ENCODE data around the gene CARD11. TPM values are rescaled to one million over a fixed set of nuclear protein-coding genes. Genes with fewer than 3 reads are reported as not detected.

Gene CARD11
- total and polyA plus RNA-seq, 2 experiments from 2014 or later: 0.15 TPM; not detected in 1

GRCh38 chr7:2947058-2947780, 96.4 kb downstream of the CARD11 start:
- TF ChIP-seq CTCF (IDR thresholded peaks at IDR 0.05; ENCODE audit: low read depth, low read length): no peak
- no peaks in the 10 kb centered on the region for H3K9me3 ChIP-seq (ENCODE audit: low read depth)
- H3K4me3 ChIP-seq: no peak overlapping the region
- H3K36me3 ChIP-seq: no peaks in the 10 kb centered on the region
- H3K4me1 ChIP-seq (ENCODE audit: low read depth): no peaks in the 10 kb centered on the region
- no peak overlapping the region for H3K27ac ChIP-seq
- H3K27me3 ChIP-seq: no peaks in the 10 kb centered on the region
- DNase-seq (ENCODE audit: low read depth in 1 of 2, low spot score in 1 of 2): no peak

- no peak for DNase-seq (ENCODE audit: low read depth in 1 of 2, low spot score in 1 of 2)
- Histone ChIP-seq H3K27me3 (peaks cover under 1% of the 10 kb centered on the region), H3K9me3 (ENCODE audit: low read depth) (no peaks in the 10 kb centered on the region), H3K36me3 (no peaks in the 10 kb centered on the region), H3K4me3 (no peak overlapping the region), H3K4me1 (ENCODE audit: low read depth) (no peaks in the 10 kb centered on the region), H3K27ac (no peak overlapping the region)
- no peak for TF ChIP-seq CTCF (IDR thresholded peaks at IDR 0.05; ENCODE audit: low read depth, low read length)
Observed at GRCh38 chr7:2945171-2945570, 98.5 kb downstream of the CARD11 start.

- no peaks in the 10 kb centered on the region for H3K4me1 ChIP-seq (ENCODE audit: low read depth)
- no peak for DNase-seq (ENCODE audit: low read depth in 1 of 2, low spot score in 1 of 2)
- H3K9me3 ChIP-seq (ENCODE audit: low read depth): no peaks in the 10 kb centered on the region
- H3K27me3 ChIP-seq: peaks cover 4% of the 10 kb centered on the region
- H3K27ac ChIP-seq: no peak overlapping the region
- no peak overlapping the region for H3K4me3 ChIP-seq
- no peaks in the 10 kb centered on the region for H3K36me3 ChIP-seq
- no peak for TF ChIP-seq CTCF (IDR thresholded peaks at IDR 0.05; ENCODE audit: low read depth, low read length)
Observed at GRCh38 chr7:2944739-2945138, 98.9 kb downstream of the CARD11 start.

GRCh38 chr7:2943851-2944601, 99.6 kb downstream of the CARD11 start:
- DNase-seq (ENCODE audit: low read depth in 1 of 2, low spot score in 1 of 2): no peak

More at GRCh38 chr7:2943851-2944601, 99.6 kb downstream of the CARD11 start:
- Histone ChIP-seq H3K4me1 (ENCODE audit: low read depth) (no peaks in the 10 kb centered on the region), H3K4me3 (no peak overlapping the region), H3K36me3 (no peaks in the 10 kb centered on the region), H3K27me3 (peaks cover 4% of the 10 kb centered on the region), H3K27ac (no peak overlapping the region), H3K9me3 (ENCODE audit: low read depth) (no peaks in the 10 kb centered on the region)
- no peak for TF ChIP-seq CTCF (IDR thresholded peaks at IDR 0.05; ENCODE audit: low read depth, low read length)

Measured in cardiac muscle cell (in vitro differentiated cells and primary cell).